Calu3 (cell line): ENCODE measurements around the gene TRERF1. TPM values are rescaled to one million over a fixed set of nuclear protein-coding genes. Genes with fewer than 3 reads are reported as not detected.

Experiments used
- BruUV-seq: library from RNA; stranded (reverse); fragments of 400-500 nt; replicated peaks from 2 replicates; lab custom pipeline; 2021; lab: Mats Ljungman, UMichigan
- CTCF ChIA-PET: fragments of 300-600 bp; sonication (Branson Sonifier 250); formaldehyde crosslinking; loops from one replicate; lab custom pipeline; 2022; ENCODE audit warnings: antibody characterized with exemption; lab: Charles Lee
- DNase-seq: peaks from one replicate; pipeline ENCODE4 v3.0.0; 2022
- H3K27ac Mint-ChIP-seq: one replicate; pipeline ENCODE4 v1.8.0; 2022; ENCODE audit warnings: mixed read lengths; ENCODE audit not compliant: unreplicated experiment
- H3K27me3 Mint-ChIP-seq: one replicate; pipeline ENCODE4 v1.8.0; 2022; ENCODE audit warnings: mixed read lengths; ENCODE audit not compliant: unreplicated experiment
- H3K36me3 Mint-ChIP-seq: one replicate; pipeline ENCODE4 v1.8.0; 2022; ENCODE audit warnings: mild to moderate bottlenecking, moderate library complexity, mixed read lengths; ENCODE audit not compliant: insufficient read depth, unreplicated experiment
- H3K4me1 Mint-ChIP-seq: one replicate; pipeline ENCODE4 v1.8.0; 2022; ENCODE audit warnings: mild to moderate bottlenecking, low read depth, mixed read lengths; ENCODE audit not compliant: unreplicated experiment
- H3K4me3 Mint-ChIP-seq: one replicate; pipeline ENCODE4 v1.8.0; 2022; ENCODE audit warnings: mild to moderate bottlenecking, low read depth, moderate library complexity, mixed read lengths; ENCODE audit not compliant: unreplicated experiment
- H3K9me3 Mint-ChIP-seq: one replicate; pipeline ENCODE4 v1.8.0; 2022; ENCODE audit warnings: low read depth, mixed read lengths; ENCODE audit not compliant: unreplicated experiment
- CTCF ChIP-seq: fragments of 200-600 bp; IDR thresholded peaks from one replicate; pipeline ENCODE4 v1.8.0; 2022; ENCODE audit warnings: antibody characterized with exemption; ENCODE audit not compliant: unreplicated experiment
- intact Hi-C: fragments of 100-400 bp; cut with micrococcal nuclease; formaldehyde crosslinking; loops from one replicate; pipeline ENCODE4 v1.10.0; 2022; ENCODE audit not compliant: unreplicated experiment
- total RNA-seq: library from RNA; stranded (reverse); gene quantifications from 2 replicates; pipeline ENCODE4 v1.2.3, GENCODE V29; 2022

Gene TRERF1
- total RNA-seq, 1 experiment from 2014 or later, result 1.4 TPM

GRCh38 chr6:42404484-42404883 lies 47.2 kb downstream of the TRERF1 start:
- intact Hi-C loops, result no loop called here
- Mint-ChIP-seq H3K9me3 (no peaks in the 10 kb centered on the region), H3K27me3 (no peaks in the 10 kb centered on the region), H3K36me3 (no peaks in the 10 kb centered on the region), H3K27ac (no peak overlapping the region), H3K4me1 (peaks cover 30% of the 10 kb centered on the region), H3K4me3 (peak overlapping the region; percentile 2)
- no TSS peak for BruUV-seq
- DNase-seq, result peak; percentile 74
- CTCF ChIA-PET, result interaction anchor here (0.7 to 2.1 kb wide), 5 partner anchors 14 to 110 kb away, joined by 3 to 9 read pairs (median 3); no protein-coding TSS in a partner anchor
- TF ChIP-seq CTCF, result no peak

GRCh38 chr6:42403831-42404230 lies 47.9 kb downstream of the TRERF1 start:
- no TSS peak for BruUV-seq
- TF ChIP-seq CTCF, result no peak
- H3K36me3 Mint-ChIP-seq, result no peaks in the 10 kb centered on the region
- CTCF ChIA-PET, result interaction anchor here (0.6 to 2.1 kb wide), 3 partner anchors 13 to 51 kb away, joined by 3 to 9 read pairs (median 3); no protein-coding TSS in a partner anchor
- intact Hi-C loops, result no loop called here
- H3K27me3 Mint-ChIP-seq, result no peaks in the 10 kb centered on the region
- peaks cover 30% of the 10 kb centered on the region for H3K4me1 Mint-ChIP-seq
- no peak for DNase-seq
- no peaks in the 10 kb centered on the region for H3K9me3 Mint-ChIP-seq
- H3K27ac Mint-ChIP-seq, result no peak overlapping the region
- no peak overlapping the region for H3K4me3 Mint-ChIP-seq

- H3K4me3 Mint-ChIP-seq, result no peak overlapping the region
- no TSS peak for BruUV-seq
- CTCF ChIA-PET, result interaction anchor here (0.6 to 2.1 kb wide), 3 partner anchors 13 to 52 kb away, joined by 3 to 9 read pairs (median 3); no protein-coding TSS in a partner anchor
- no peak for TF ChIP-seq CTCF
- H3K27me3 Mint-ChIP-seq, result no peaks in the 10 kb centered on the region
- peaks cover 30% of the 10 kb centered on the region for H3K4me1 Mint-ChIP-seq
- H3K27ac Mint-ChIP-seq, result no peak overlapping the region
- no peaks in the 10 kb centered on the region for H3K36me3 Mint-ChIP-seq
- no peak for DNase-seq
- intact Hi-C loops, result no loop called here
- H3K9me3 Mint-ChIP-seq, result no peaks in the 10 kb centered on the region
Measured at GRCh38 chr6:42403421-42403820, 48.3 kb downstream of the TRERF1 start.

GRCh38 chr6:42402184-42402583 lies 49.5 kb downstream of the TRERF1 start:
- no TSS peak for BruUV-seq
- Mint-ChIP-seq H3K9me3 (no peaks in the 10 kb centered on the region), H3K36me3 (no peaks in the 10 kb centered on the region), H3K4me3 (no peak overlapping the region), H3K4me1 (peaks cover 27% of the 10 kb centered on the region), H3K27me3 (no peaks in the 10 kb centered on the region), H3K27ac (no peak overlapping the region)
- DNase-seq, result no peak
- TF ChIP-seq CTCF, result no peak
- intact Hi-C loops, result no loop called here
- CTCF ChIA-PET, result no interaction called here
